Type B pancreatic cell (in vitro differentiated cells): ENCODE measurements around the gene SFT2D1. TPM values are rescaled to one million over a fixed set of nuclear protein-coding genes. Genes with fewer than 3 reads are reported as not detected.

Experiments
- DNase-seq: peaks from one replicate; pipeline ENCODE4 v3.0.0; 2021; ENCODE audit warnings: mixed read lengths; ENCODE audit not compliant: unreplicated experiment; ENCODE audit errors: extremely low spot score
- H3K27ac Mint-ChIP-seq: 2 replicates; pipeline ENCODE4 v1.8.0; 2021; ENCODE audit warnings: mild to moderate bottlenecking, mixed read lengths
- H3K27me3 Mint-ChIP-seq: 2 replicates; pipeline ENCODE4 v1.8.0; 2021; ENCODE audit warnings: mixed read lengths
- H3K36me3 Mint-ChIP-seq: 2 replicates; pipeline ENCODE4 v1.8.0; 2021; ENCODE audit warnings: mixed read lengths
- H3K4me1 Mint-ChIP-seq: one replicate; pipeline ENCODE4 v1.8.0; 2021; ENCODE audit warnings: mixed read lengths; ENCODE audit not compliant: unreplicated experiment
- H3K4me3 Mint-ChIP-seq: 2 replicates; pipeline ENCODE4 v1.8.0; 2021; ENCODE audit warnings: mild to moderate bottlenecking, mixed read lengths
- H3K9me3 Mint-ChIP-seq: 2 replicates; pipeline ENCODE4 v1.8.0; 2021; ENCODE audit warnings: mixed read lengths
- total RNA-seq: library from RNA; stranded (reverse); gene quantifications from 2 replicates; pipeline ENCODE4 v1.2.1, GENCODE V29; 2021; ENCODE audit warnings: low replicate concordance
- TF ChIP-seq, protein P1 (sequence below): fragments of 200-600 bp; sonication (generic); conservative IDR thresholded peaks from 2 replicates; pipeline ENCODE4 v1.5.0; 2021; ENCODE audit warnings: antibody characterized with exemption, mild to moderate bottlenecking

SFT2D1 gene
- total RNA-seq, 1 donor from 2014 or later: 29.5 TPM

DNA sequence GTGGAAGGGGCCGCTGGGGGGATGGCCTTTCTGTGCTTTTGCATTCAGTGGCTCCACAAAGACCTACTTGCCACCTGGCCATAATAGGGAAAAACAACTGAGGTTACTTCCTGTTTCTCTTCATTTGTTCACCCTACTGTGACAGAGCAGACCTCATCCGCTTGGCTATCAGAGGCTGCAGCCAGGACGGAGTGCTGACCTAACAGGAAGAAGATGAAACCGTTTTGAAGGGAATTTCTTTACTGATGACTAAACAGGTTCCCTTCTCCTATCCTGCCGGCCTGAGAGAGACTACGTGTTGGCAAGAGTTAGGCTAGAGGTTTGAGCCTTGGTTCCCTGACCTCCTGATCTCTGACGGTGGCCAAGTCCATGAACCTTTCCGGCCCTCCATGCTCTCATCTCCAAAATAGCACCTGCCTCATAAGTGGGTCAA lies 55.5 kb downstream of the SFT2D1 start:
- no peak for DNase-seq
- Mint-ChIP-seq H3K4me1 (no peaks in the 10 kb centered on the region), H3K27me3 (peaks cover 63% of the 10 kb centered on the region), H3K36me3 (no peaks in the 10 kb centered on the region), H3K27ac (no peak overlapping the region), H3K4me3 (no peak overlapping the region), H3K9me3 (peaks cover 3% of the 10 kb centered on the region)
- TF ChIP-seq, protein P1, sequence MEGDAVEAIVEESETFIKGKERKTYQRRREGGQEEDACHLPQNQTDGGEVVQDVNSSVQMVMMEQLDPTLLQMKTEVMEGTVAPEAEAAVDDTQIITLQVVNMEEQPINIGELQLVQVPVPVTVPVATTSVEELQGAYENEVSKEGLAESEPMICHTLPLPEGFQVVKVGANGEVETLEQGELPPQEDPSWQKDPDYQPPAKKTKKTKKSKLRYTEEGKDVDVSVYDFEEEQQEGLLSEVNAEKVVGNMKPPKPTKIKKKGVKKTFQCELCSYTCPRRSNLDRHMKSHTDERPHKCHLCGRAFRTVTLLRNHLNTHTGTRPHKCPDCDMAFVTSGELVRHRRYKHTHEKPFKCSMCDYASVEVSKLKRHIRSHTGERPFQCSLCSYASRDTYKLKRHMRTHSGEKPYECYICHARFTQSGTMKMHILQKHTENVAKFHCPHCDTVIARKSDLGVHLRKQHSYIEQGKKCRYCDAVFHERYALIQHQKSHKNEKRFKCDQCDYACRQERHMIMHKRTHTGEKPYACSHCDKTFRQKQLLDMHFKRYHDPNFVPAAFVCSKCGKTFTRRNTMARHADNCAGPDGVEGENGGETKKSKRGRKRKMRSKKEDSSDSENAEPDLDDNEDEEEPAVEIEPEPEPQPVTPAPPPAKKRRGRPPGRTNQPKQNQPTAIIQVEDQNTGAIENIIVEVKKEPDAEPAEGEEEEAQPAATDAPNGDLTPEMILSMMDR: no peak

DNA sequence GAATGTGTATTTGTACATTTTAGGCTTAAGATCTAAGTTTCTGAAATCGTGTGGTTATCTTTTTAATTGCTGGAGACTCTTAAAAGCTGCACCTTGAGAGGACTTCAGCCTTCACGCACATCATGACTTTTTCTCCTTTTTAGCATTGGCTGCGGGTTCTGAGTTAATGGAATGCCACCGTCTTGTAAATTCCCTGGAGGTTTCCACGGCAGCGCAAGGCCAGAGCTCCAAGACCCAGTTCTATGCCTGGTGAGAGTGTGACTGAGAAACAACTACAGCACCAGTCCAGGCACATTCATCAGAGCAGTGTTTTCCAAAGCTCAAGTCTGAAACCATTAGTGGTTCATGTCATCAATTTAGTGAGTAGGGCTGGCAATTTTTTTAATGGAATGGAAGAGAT lies 57.1 kb downstream of the SFT2D1 start:
- no peak overlapping the region for H3K4me3 Mint-ChIP-seq
- TF ChIP-seq, protein P1: no peak
- peaks cover 69% of the 10 kb centered on the region for H3K27me3 Mint-ChIP-seq
- no peaks in the 10 kb centered on the region for H3K36me3 Mint-ChIP-seq
- H3K9me3 Mint-ChIP-seq: no peaks in the 10 kb centered on the region
- no peaks in the 10 kb centered on the region for H3K4me1 Mint-ChIP-seq
- no peak for DNase-seq
- no peak overlapping the region for H3K27ac Mint-ChIP-seq

DNA sequence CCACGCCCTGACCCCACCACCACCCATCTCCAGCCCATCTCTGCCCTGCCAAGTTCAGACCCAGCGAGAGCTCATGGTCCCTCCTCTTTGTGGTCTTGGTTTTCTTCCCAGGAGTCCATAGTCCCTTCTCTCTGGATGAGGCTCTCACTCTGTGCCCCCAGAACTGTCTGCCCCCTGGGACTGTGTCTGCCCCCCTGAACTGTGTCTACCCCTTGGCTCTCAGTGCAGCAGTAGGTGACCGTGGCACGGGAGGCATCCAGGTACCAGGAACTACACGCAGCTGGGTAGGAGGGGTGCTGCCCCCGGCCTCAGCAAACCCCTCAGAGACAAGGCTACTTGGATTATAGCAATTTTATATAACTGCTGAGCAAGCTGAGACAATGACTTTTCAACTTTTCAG lies 57.7 kb downstream of the SFT2D1 start:
- H3K9me3 Mint-ChIP-seq: no peaks in the 10 kb centered on the region
- H3K36me3 Mint-ChIP-seq: no peaks in the 10 kb centered on the region
- no peak overlapping the region for H3K27ac Mint-ChIP-seq
- DNase-seq: no peak
- H3K4me3 Mint-ChIP-seq: no peak overlapping the region
- peaks cover 66% of the 10 kb centered on the region for H3K27me3 Mint-ChIP-seq
- H3K4me1 Mint-ChIP-seq: no peaks in the 10 kb centered on the region
- TF ChIP-seq, protein P1: no peak

DNA sequence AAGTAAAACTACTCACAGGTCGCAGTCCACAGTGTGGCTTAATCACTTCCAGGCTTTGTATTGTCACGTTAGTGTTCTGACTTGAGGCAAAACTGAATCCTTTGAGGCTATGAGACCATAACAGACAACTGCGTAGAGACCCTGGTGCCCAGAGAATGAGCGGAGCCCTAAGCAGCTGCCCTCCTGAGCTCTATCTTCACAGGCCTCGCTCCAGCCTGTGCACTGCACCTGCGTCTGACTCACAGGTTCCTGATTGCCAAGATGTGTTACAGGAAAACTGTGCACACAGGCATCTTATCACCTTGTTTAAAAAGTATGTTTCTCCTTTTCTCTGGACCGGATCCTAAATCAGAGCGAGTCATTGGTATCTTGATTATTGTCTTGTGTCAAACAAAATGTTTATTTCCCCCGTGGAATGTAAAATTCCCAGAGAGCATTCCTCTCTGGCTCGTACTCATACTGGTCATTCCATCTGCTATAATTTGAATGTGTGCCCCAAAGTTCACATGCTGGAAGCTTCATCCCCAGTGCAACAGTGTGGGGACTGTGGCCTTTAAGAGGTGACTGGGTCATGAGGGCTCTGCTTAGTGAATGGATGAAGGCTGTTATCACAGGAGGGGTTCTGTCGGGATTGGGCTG lies 59.8 kb downstream of the SFT2D1 start:
- Mint-ChIP-seq H3K4me1 (no peaks in the 10 kb centered on the region), H3K4me3 (no peak overlapping the region), H3K27ac (no peak overlapping the region), H3K27me3 (peaks cover 76% of the 10 kb centered on the region), H3K9me3 (no peaks in the 10 kb centered on the region), H3K36me3 (no peaks in the 10 kb centered on the region)
- TF ChIP-seq, protein P1: no peak
- DNase-seq: no peak

DNA sequence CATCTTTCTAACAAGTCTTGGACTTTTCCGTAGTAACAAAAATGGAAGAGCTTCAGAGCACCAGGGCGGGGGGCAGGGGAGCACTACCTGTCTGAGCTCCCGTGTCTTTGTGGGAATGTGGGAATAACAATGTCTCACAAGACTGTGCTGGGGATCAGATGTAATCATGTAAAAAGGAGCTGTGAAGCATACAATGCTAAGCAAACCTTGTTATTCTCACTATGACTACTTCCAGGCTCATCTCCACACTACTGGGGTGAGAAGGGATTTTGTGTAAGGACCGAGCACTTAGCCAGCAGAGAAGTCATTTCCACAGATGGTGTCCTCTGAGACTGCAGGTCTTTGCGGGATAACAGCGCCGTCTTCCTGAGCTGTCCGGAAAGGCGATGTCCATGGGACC lies 61.2 kb downstream of the SFT2D1 start:
- peaks cover under 1% of the 10 kb centered on the region for H3K4me1 Mint-ChIP-seq
- DNase-seq: no peak
- TF ChIP-seq, protein P1: no peak
- H3K27ac Mint-ChIP-seq: no peak overlapping the region
- no peaks in the 10 kb centered on the region for H3K9me3 Mint-ChIP-seq
- H3K27me3 Mint-ChIP-seq: peaks cover 83% of the 10 kb centered on the region
- no peaks in the 10 kb centered on the region for H3K36me3 Mint-ChIP-seq
- H3K4me3 Mint-ChIP-seq: no peak overlapping the region

DNA sequence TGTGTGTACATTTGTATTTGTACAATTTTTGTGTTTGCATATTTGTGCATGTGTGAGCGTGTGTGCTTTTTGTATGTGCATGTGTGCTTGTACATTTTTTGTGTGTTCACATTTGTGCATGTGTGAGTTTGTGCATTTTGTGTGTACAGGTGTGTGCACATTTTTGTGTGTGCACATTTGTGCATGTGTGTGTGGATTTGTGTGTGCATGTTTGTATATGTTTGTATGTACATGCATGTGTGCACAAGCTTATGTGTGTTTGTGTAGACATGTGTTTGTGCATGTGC lies 63.0 kb downstream of the SFT2D1 start:
- Mint-ChIP-seq H3K4me1 (peaks cover 7% of the 10 kb centered on the region), H3K9me3 (no peaks in the 10 kb centered on the region), H3K27me3 (peaks cover 77% of the 10 kb centered on the region), H3K36me3 (no peaks in the 10 kb centered on the region), H3K27ac (no peak overlapping the region), H3K4me3 (no peak overlapping the region)
- TF ChIP-seq, protein P1: no peak
- no peak for DNase-seq
